GM23248 (cell line): ENCODE results near the gene CACNA1D.

Source experiments
- EZH2 ChIP-seq: fragments of 200-600 bp; sonication (generic); IDR thresholded peaks from 2 replicates; pipeline ENCODE4 v1.6.1; 2018; ENCODE audit warnings: antibody characterized with exemption, mild to moderate bottlenecking; ENCODE audit not compliant: insufficient read depth, poor library complexity, severe bottlenecking
- EZH2phosphoT487 ChIP-seq: fragments of 200-600 bp; sonication (generic); IDR thresholded peaks from 2 replicates; pipeline ENCODE4 v1.6.1; 2018; ENCODE audit warnings: antibody characterized with exemption, moderate library complexity, mild to moderate bottlenecking, low read depth; ENCODE audit not compliant: insufficient read depth

- TF ChIP-seq EZH2phosphoT487 (no peak), EZH2 (no peak)
These were observed 311.2 kb downstream of the CACNA1D start for GRCh38 chr3:53805463-53806159.
